ENCODE data around the gene CD300A. TPM values are rescaled to one million over a fixed set of nuclear protein-coding genes. Genes with fewer than 3 reads are reported as not detected.

The CD300A gene
- total and polyA plus RNA-seq, 2 of the 4 experiments (the other 2 are of a cell fraction): not detected

DNA sequence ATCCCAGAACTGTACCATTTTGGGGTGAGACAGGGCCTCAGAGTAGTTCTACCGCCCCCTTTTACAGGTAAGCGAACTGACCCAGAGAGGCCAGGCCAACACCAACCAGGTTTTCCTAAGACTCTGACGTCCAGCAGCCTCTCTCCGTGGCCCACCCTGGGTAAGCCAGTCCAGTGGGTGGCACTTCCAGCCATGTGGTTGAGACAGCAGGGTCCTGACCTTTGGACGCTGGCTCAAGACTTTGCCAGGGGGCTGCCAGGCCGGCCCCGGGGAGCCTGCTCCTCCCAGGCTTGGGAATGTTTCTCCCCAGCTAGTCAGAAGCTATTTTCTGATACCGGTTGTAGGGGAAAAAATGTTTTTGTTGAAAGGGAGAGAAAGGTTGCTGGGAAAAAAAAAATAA is 17.7 kb upstream of the CD300A start:
- DNase-seq (no peak), ATAC-seq (ENCODE audit: low read depth) (no peak)
- Histone ChIP-seq H2BK15ac (ENCODE audit: low read depth, low read length) (no peak overlapping the region), H2AK5ac (ENCODE audit: low read depth, low read length) (no peak overlapping the region), H3K23ac (ENCODE audit: low read depth, low read length) (no peak overlapping the region), H2BK5ac (ENCODE audit: low read depth, low read length, poor library complexity, severe bottlenecking) (no peak overlapping the region), H3K36me3 (ENCODE audit: control insufficient read depth, insufficient read depth, low read length) (no peaks in the 10 kb centered on the region), H2BK20ac (ENCODE audit: low read depth, low read length) (no peak overlapping the region), H3K18ac (ENCODE audit: low read depth, low read length) (no peak overlapping the region), H3K79me1 (ENCODE audit: low read depth in 1 of 2, low read length in 2 of 2) (no peaks in the 10 kb centered on the region), H4K5ac (ENCODE audit: low read depth, low read length) (no peak overlapping the region), H3K4ac (ENCODE audit: low read depth, low read length) (no peak overlapping the region), H4K91ac (ENCODE audit: insufficient read depth, low read depth, low read length) (no peak overlapping the region), H3K4me2 (ENCODE audit: low read depth, low read length) (no peak overlapping the region), H3K4me1 (ENCODE audit: control insufficient read depth, insufficient read depth, low read length) (no peaks in the 10 kb centered on the region), H4K8ac (ENCODE audit: low read depth in 2 of 2, low read length in 2 of 2) (no peak overlapping the region), H2AFZ (replicated peaks; ENCODE audit: low read length, poor library complexity) (no peak overlapping the region), H2AK9ac (replicated peaks; ENCODE audit: low read depth, low read length, poor library complexity) (no peak overlapping the region), H4K20me1 (ENCODE audit: insufficient read depth, low read length) (no peaks in the 10 kb centered on the region), H3K9me3 (ENCODE audit: control insufficient read depth, insufficient read depth, low read length) (peaks cover 3% of the 10 kb centered on the region; the same call in 1 of the 2 replicates), H3K14ac (replicated peaks; ENCODE audit: low read depth, low read length) (no peak overlapping the region), H3K4me3 (ENCODE audit: insufficient read depth, low read depth, low read length) (no peak overlapping the region), H3K27me3 (ENCODE audit: control insufficient read depth, insufficient read depth, low read length) (no peaks in the 10 kb centered on the region; the same call in 1 of the 2 replicates), H3K56ac (ENCODE audit: extremely low read depth, insufficient read depth, low read length) (no peak overlapping the region), H3K9ac (ENCODE audit: low read depth, low read length) (no peak overlapping the region), H3K27ac (ENCODE audit: insufficient read depth, low read length) (no peak overlapping the region), H3K9me1 (ENCODE audit: insufficient read depth, low read length) (no peaks in the 10 kb centered on the region), H2BK120ac (ENCODE audit: low read depth, low read length) (no peak overlapping the region)
- ChIA-PET POLR2A (ENCODE audit: unreplicated experiment) (no interaction called here), CTCF (no interaction called here)
- 50% methylated on average over 2 of the region's 8 CpGs; no CpG with 5 or more reads in 1 of the 2 experiments for WGBS, 2 experiments (ENCODE audit: extremely low coverage in 2 of 2, insufficient read length in 1 of 2)
- intact Hi-C loops (cut with micrococcal nuclease) (no loop called here), dilution Hi-C loops (cut with HindIII; ENCODE audit: low sequenced_read_pairs, unreplicated experiment) (no loop called here), in situ Hi-C loops (cut with MboI; ENCODE audit: low sequenced_read_pairs) (no loop called here)
- TF ChIP-seq, protein P1, sequence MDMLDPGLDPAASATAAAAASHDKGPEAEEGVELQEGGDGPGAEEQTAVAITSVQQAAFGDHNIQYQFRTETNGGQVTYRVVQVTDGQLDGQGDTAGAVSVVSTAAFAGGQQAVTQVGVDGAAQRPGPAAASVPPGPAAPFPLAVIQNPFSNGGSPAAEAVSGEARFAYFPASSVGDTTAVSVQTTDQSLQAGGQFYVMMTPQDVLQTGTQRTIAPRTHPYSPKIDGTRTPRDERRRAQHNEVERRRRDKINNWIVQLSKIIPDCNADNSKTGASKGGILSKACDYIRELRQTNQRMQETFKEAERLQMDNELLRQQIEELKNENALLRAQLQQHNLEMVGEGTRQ (IDR thresholded peaks at IDR 0.05; ENCODE audit: low read depth, low read length): no peak
- TF ChIP-seq POLR2A (IDR thresholded peaks at IDR 0.05; ENCODE audit: low read depth, low read length) (no peak), MXI1 (IDR thresholded peaks at IDR 0.05; ENCODE audit: borderline replicate concordance, low read depth, low read length) (no peak), RAD21 (IDR thresholded peaks at IDR 0.05; ENCODE audit: low read length) (no peak)
- TF ChIP-seq, protein P2, sequence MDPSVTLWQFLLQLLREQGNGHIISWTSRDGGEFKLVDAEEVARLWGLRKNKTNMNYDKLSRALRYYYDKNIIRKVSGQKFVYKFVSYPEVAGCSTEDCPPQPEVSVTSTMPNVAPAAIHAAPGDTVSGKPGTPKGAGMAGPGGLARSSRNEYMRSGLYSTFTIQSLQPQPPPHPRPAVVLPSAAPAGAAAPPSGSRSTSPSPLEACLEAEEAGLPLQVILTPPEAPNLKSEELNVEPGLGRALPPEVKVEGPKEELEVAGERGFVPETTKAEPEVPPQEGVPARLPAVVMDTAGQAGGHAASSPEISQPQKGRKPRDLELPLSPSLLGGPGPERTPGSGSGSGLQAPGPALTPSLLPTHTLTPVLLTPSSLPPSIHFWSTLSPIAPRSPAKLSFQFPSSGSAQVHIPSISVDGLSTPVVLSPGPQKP (IDR thresholded peaks at IDR 0.05; ENCODE audit: borderline replicate concordance, low read depth, low read length): no peak
- BruUV-seq (replicated peaks): no TSS peak

All from IMR-90 (cell line).